Calu3 (cell line): ENCODE data around the gene CIT. TPM values are rescaled to one million over a fixed set of nuclear protein-coding genes. Genes with fewer than 3 reads are reported as not detected.
A peak's percentile ranks its signal among the peaks of the same experiment; 100 is the strongest.

Source experiments
- BruUV-seq: library from RNA; stranded (reverse); fragments of 400-500 nt; replicated peaks from 2 replicates; lab custom pipeline; 2021; lab: Mats Ljungman, UMichigan
- CTCF ChIA-PET: fragments of 300-600 bp; sonication (Branson Sonifier 250); formaldehyde crosslinking; loops from one replicate; lab custom pipeline; 2022; ENCODE audit warnings: antibody characterized with exemption; lab: Charles Lee
- DNase-seq: peaks from one replicate; pipeline ENCODE4 v3.0.0; 2022
- H3K27ac Mint-ChIP-seq: one replicate; pipeline ENCODE4 v1.8.0; 2022; ENCODE audit warnings: mixed read lengths; ENCODE audit not compliant: unreplicated experiment
- H3K27me3 Mint-ChIP-seq: one replicate; pipeline ENCODE4 v1.8.0; 2022; ENCODE audit warnings: mixed read lengths; ENCODE audit not compliant: unreplicated experiment
- H3K36me3 Mint-ChIP-seq: one replicate; pipeline ENCODE4 v1.8.0; 2022; ENCODE audit warnings: mild to moderate bottlenecking, moderate library complexity, mixed read lengths; ENCODE audit not compliant: insufficient read depth, unreplicated experiment
- H3K4me1 Mint-ChIP-seq: one replicate; pipeline ENCODE4 v1.8.0; 2022; ENCODE audit warnings: mild to moderate bottlenecking, low read depth, mixed read lengths; ENCODE audit not compliant: unreplicated experiment
- H3K4me3 Mint-ChIP-seq: one replicate; pipeline ENCODE4 v1.8.0; 2022; ENCODE audit warnings: mild to moderate bottlenecking, low read depth, moderate library complexity, mixed read lengths; ENCODE audit not compliant: unreplicated experiment
- H3K9me3 Mint-ChIP-seq: one replicate; pipeline ENCODE4 v1.8.0; 2022; ENCODE audit warnings: low read depth, mixed read lengths; ENCODE audit not compliant: unreplicated experiment
- CTCF ChIP-seq: fragments of 200-600 bp; IDR thresholded peaks from one replicate; pipeline ENCODE4 v1.8.0; 2022; ENCODE audit warnings: antibody characterized with exemption; ENCODE audit not compliant: unreplicated experiment
- intact Hi-C: fragments of 100-400 bp; cut with micrococcal nuclease; formaldehyde crosslinking; loops from one replicate; pipeline ENCODE4 v1.10.0; 2022; ENCODE audit not compliant: unreplicated experiment
- total RNA-seq: library from RNA; stranded (reverse); gene quantifications from 2 replicates; pipeline ENCODE4 v1.2.3, GENCODE V29; 2022

Gene CIT
- total RNA-seq, 1 experiment from 2014 or later = 82.3 TPM

- H3K9me3 Mint-ChIP-seq = no peaks in the 10 kb centered on the region
- H3K4me3 Mint-ChIP-seq = no peak overlapping the region
- intact Hi-C loops = no loop called here
- TF ChIP-seq CTCF = no peak
- peaks cover 25% of the 10 kb centered on the region for H3K36me3 Mint-ChIP-seq
- H3K27ac Mint-ChIP-seq = no peak overlapping the region
- CTCF ChIA-PET = no interaction called here
- DNase-seq = no peak
- peaks cover 13% of the 10 kb centered on the region for H3K4me1 Mint-ChIP-seq
- no TSS peak for BruUV-seq
- no peaks in the 10 kb centered on the region for H3K27me3 Mint-ChIP-seq
Measured at GRCh38 chr12:119720349-119720748, 156.8 kb downstream of the CIT start.

GRCh38 chr12:119718141-119718540, 159.0 kb downstream of the CIT start:
- DNase-seq = no peak
- intact Hi-C loops = no loop called here
- no peaks in the 10 kb centered on the region for H3K27me3 Mint-ChIP-seq
- TF ChIP-seq CTCF = no peak
- H3K4me3 Mint-ChIP-seq = no peak overlapping the region
- CTCF ChIA-PET = no interaction called here
- no peak overlapping the region for H3K27ac Mint-ChIP-seq
- no peaks in the 10 kb centered on the region for H3K9me3 Mint-ChIP-seq
- BruUV-seq = no TSS peak
- H3K36me3 Mint-ChIP-seq = peaks cover 29% of the 10 kb centered on the region
- H3K4me1 Mint-ChIP-seq = peaks cover 18% of the 10 kb centered on the region

- Mint-ChIP-seq H3K27ac (peak overlapping the region; percentile 45), H3K36me3 (peaks cover 46% of the 10 kb centered on the region), H3K27me3 (no peaks in the 10 kb centered on the region), H3K4me3 (no peak overlapping the region), H3K9me3 (no peaks in the 10 kb centered on the region), H3K4me1 (peaks cover 35% of the 10 kb centered on the region)
- intact Hi-C loops = no loop called here
- CTCF ChIA-PET = no interaction called here
- BruUV-seq = no TSS peak
- DNase-seq = no peak
- TF ChIP-seq CTCF = no peak
Measured at GRCh38 chr12:119715268-119715620, 161.9 kb downstream of the CIT start.

- BruUV-seq = no TSS peak
- intact Hi-C loops = no loop called here
- peak overlapping the region; percentile 45 for H3K27ac Mint-ChIP-seq
- peaks cover 49% of the 10 kb centered on the region for H3K36me3 Mint-ChIP-seq
- TF ChIP-seq CTCF = no peak
- no peaks in the 10 kb centered on the region for H3K9me3 Mint-ChIP-seq
- CTCF ChIA-PET = no interaction called here
- no peak overlapping the region for H3K4me3 Mint-ChIP-seq
- DNase-seq = no peak
- no peaks in the 10 kb centered on the region for H3K27me3 Mint-ChIP-seq
- peaks cover 40% of the 10 kb centered on the region for H3K4me1 Mint-ChIP-seq
Measured at GRCh38 chr12:119714614-119715267, 162.4 kb downstream of the CIT start.
